Peyer's patch (tissue), 4 donors: ENCODE measurements around the gene BPI. TPM values are rescaled to one million over a fixed set of nuclear protein-coding genes. Genes with fewer than 3 reads are reported as not detected.

ENCODE experiments used
- DNase-seq, 3 donors: peaks; one replicate each; pipeline ENCODE4 v3.0.0-alpha.2; 2017 to 2019
- H3K27ac ChIP-seq, 4 donors: fragments of 200-600 bp; sonication (generic); one replicate each; pipeline ENCODE4 v1.5.1; 2016 to 2019
- H3K27me3 ChIP-seq, 2 donors: fragments of 200-600 bp; sonication (generic); one replicate each; pipeline ENCODE4 v1.5.1; 2019
- H3K36me3 ChIP-seq, 3 donors: fragments of 200-600 bp; sonication (generic); one replicate each; pipeline ENCODE4 v1.5.1; 2016 to 2019
- H3K4me1 ChIP-seq, 4 donors: fragments of 200-600 bp; sonication (generic); one replicate each; pipeline ENCODE4 v1.5.1; 2016 to 2019
- H3K4me3 ChIP-seq, 4 donors: fragments of 200-600 bp; sonication (generic); 1 replicate in 3 of 4; 2 replicates in 1 of 4; pipeline ENCODE4 v1.5.1; 2016 to 2019; ENCODE audit warnings: mild to moderate bottlenecking in 1 of 4
- H3K9me3 ChIP-seq, 4 donors: fragments of 200-600 bp; sonication (generic); one replicate each; pipeline ENCODE4 v1.5.1; 2016 to 2019; ENCODE audit warnings: mild to moderate bottlenecking in 1 of 4
- CTCF ChIP-seq, 6 experiments: fragments of 450-650 bp in 4 of 6; fragments of 200-600 bp in 2 of 6; sonication (generic) in 1 of 6; IDR thresholded peaks; one replicate each; pipeline ENCODE4 v1.5.1; 2017 to 2019; ENCODE audit warnings: antibody characterized with exemption in 6 of 6, mild to moderate bottlenecking in 3 of 6, moderate library complexity in 1 of 6
- POLR2A ChIP-seq, 2 donors: fragments of 450-650 bp; IDR thresholded peaks; one replicate each; pipeline ENCODE4 v1.5.1; 2017; ENCODE audit warnings: antibody characterized with exemption in 2 of 2, mild to moderate bottlenecking in 2 of 2, moderate library complexity in 2 of 2
- total RNA-seq, 4 donors: library from RNA; depleted of rRNA; stranded (reverse); fragments of >200 nt; gene quantifications; one replicate each; pipeline ENCODE4 v1.1.0, GENCODE V29; 2016

The BPI gene
- total RNA-seq, 4 donors from 2014 or later: not detected

GRCh38 chr20:38357653-38358207, 53.8 kb downstream of the BPI start:
- no peak for TF ChIP-seq CTCF (IDR thresholded peaks at IDR 0.05)
- TF ChIP-seq POLR2A (IDR thresholded peaks at IDR 0.05): no peak
- no peak for DNase-seq
- Histone ChIP-seq H3K9me3 (no peaks in the 10 kb centered on the region), H3K4me3 (no peak overlapping the region), H3K27me3 (no peaks in the 10 kb centered on the region), H3K4me1 (no peaks in the 10 kb centered on the region), H3K36me3 (no peaks in the 10 kb centered on the region), H3K27ac (no peak overlapping the region)

GRCh38 chr20:38358556-38358955, 54.6 kb downstream of the BPI start:
- Histone ChIP-seq H3K4me3 (no peak overlapping the region), H3K36me3 (no peaks in the 10 kb centered on the region), H3K27ac (no peak overlapping the region), H3K27me3 (no peaks in the 10 kb centered on the region), H3K4me1 (no peaks in the 10 kb centered on the region), H3K9me3 (no peaks in the 10 kb centered on the region)
- no peak for TF ChIP-seq CTCF (IDR thresholded peaks at IDR 0.05)
- no peak for TF ChIP-seq POLR2A (IDR thresholded peaks at IDR 0.05)
- DNase-seq: no peak

- Histone ChIP-seq H3K36me3 (no peaks in the 10 kb centered on the region), H3K4me1 (no peaks in the 10 kb centered on the region), H3K4me3 (no peak overlapping the region), H3K27ac (no peak overlapping the region), H3K27me3 (no peaks in the 10 kb centered on the region), H3K9me3 (no peaks in the 10 kb centered on the region)
- TF ChIP-seq POLR2A (IDR thresholded peaks at IDR 0.05): no peak
- no peak for TF ChIP-seq CTCF (IDR thresholded peaks at IDR 0.05)
- no peak for DNase-seq
Observed at GRCh38 chr20:38363004-38363747, 59.2 kb downstream of the BPI start.

- H3K27me3 ChIP-seq: no peaks in the 10 kb centered on the region
- no peak for DNase-seq
- peaks cover 0 to 13% (median 0%) of the 10 kb centered on the region in 4 donors for H3K4me1 ChIP-seq
- H3K9me3 ChIP-seq: no peaks in the 10 kb centered on the region
- H3K36me3 ChIP-seq: no peaks in the 10 kb centered on the region
- no peak overlapping the region for H3K4me3 ChIP-seq
- TF ChIP-seq CTCF (IDR thresholded peaks at IDR 0.05): no peak
- no peak overlapping the region for H3K27ac ChIP-seq
Observed at GRCh38 chr20:38369389-38369788, 65.4 kb downstream of the BPI start.

- Histone ChIP-seq H3K9me3 (no peaks in the 10 kb centered on the region), H3K27me3 (no peaks in the 10 kb centered on the region), H3K4me1 (peaks cover 0 to 13% (median 0%) of the 10 kb centered on the region in 4 donors), H3K4me3 (no peak overlapping the region), H3K27ac (no peak overlapping the region), H3K36me3 (no peaks in the 10 kb centered on the region)
- TF ChIP-seq POLR2A (IDR thresholded peaks at IDR 0.05) (no peak), CTCF (IDR thresholded peaks at IDR 0.05) (no peak)
- no peak for DNase-seq
Observed at GRCh38 chr20:38372806-38373205, 68.8 kb downstream of the BPI start.
